ENCODE data around the gene PGGT1B.
A peak's percentile ranks its signal among the peaks of the same experiment; 100 is the strongest.

The PGGT1B gene

GRCh38 chr5:115262321-115263077, at the start of gene PGGT1B:
Gene PGGT1B, minus strand, starts transcription at chr5:115262877. Its CDS starts 26 bp downstream, at chr5:115262851.
- DNase-seq (ENCODE audit: low read depth in 2 of 2) = peak; percentile 46 to 64

- no peak for DNase-seq (ENCODE audit: low read depth in 2 of 2)
Measured at GRCh38 chr5:115309751-115310370, 47.2 kb upstream of the PGGT1B start.

GRCh38 chr5:115308815-115309214, 46.1 kb upstream of the PGGT1B start:
- DNase-seq (ENCODE audit: low read depth in 2 of 2) = no peak

- DNase-seq (ENCODE audit: low read depth in 2 of 2) = no peak
Measured at GRCh38 chr5:115306011-115306536, 43.4 kb upstream of the PGGT1B start.

- DNase-seq (ENCODE audit: low read depth in 2 of 2) = no peak
Measured at GRCh38 chr5:115304496-115304895, 41.8 kb upstream of the PGGT1B start.

GRCh38 chr5:115298811-115299210, 36.1 kb upstream of the PGGT1B start:
- DNase-seq (ENCODE audit: low read depth in 2 of 2) = no peak

GRCh38 chr5:115297031-115297430, 34.4 kb upstream of the PGGT1B start:
- no peak for DNase-seq (ENCODE audit: low read depth in 2 of 2)

- DNase-seq (ENCODE audit: low read depth in 2 of 2) = peak; percentile 53 to 75
Measured at GRCh38 chr5:115296124-115297022, 33.7 kb upstream of the PGGT1B start, which contains the start of gene CCDC112. Gene CCDC112, minus strand, starts transcription at chr5:115296654. Its CDS starts 111 bp downstream, at chr5:115296543.

- no peak for DNase-seq (ENCODE audit: low read depth in 2 of 2)
Measured at GRCh38 chr5:115295777-115296123, 33.1 kb upstream of the PGGT1B start.

GRCh38 chr5:115291397-115291796, 28.7 kb upstream of the PGGT1B start:
- no peak for DNase-seq (ENCODE audit: low read depth in 2 of 2)

- no peak for DNase-seq (ENCODE audit: low read depth in 2 of 2)
Measured at GRCh38 chr5:115289104-115289503, 26.4 kb upstream of the PGGT1B start.

GRCh38 chr5:115284021-115284420, 21.3 kb upstream of the PGGT1B start:
- DNase-seq (ENCODE audit: low read depth in 2 of 2) = no peak

GRCh38 chr5:115282131-115282530, 19.5 kb upstream of the PGGT1B start:
- no peak for DNase-seq (ENCODE audit: low read depth in 2 of 2)

- DNase-seq (ENCODE audit: low read depth in 2 of 2) = no peak
Measured at GRCh38 chr5:115274584-115274983, 11.9 kb upstream of the PGGT1B start.

- no peak for DNase-seq (ENCODE audit: low read depth in 2 of 2)
Measured at GRCh38 chr5:115272297-115272958, 9.8 kb upstream of the PGGT1B start.

GRCh38 chr5:115271295-115272050, 8.8 kb upstream of the PGGT1B start:
- DNase-seq (ENCODE audit: low read depth in 2 of 2) = no peak

- no peak for DNase-seq (ENCODE audit: low read depth in 2 of 2)
Measured at GRCh38 chr5:115267617-115268016, 4.9 kb upstream of the PGGT1B start.

GRCh38 chr5:115265220-115265619, 2.5 kb upstream of the PGGT1B start:
- DNase-seq (ENCODE audit: low read depth in 2 of 2) = no peak

GRCh38 chr5:115264786-115265185, 2.1 kb upstream of the PGGT1B start:
- no peak for DNase-seq (ENCODE audit: low read depth in 2 of 2)

GRCh38 chr5:115263078-115263380, 352 bp upstream of the PGGT1B start:
- no peak for DNase-seq (ENCODE audit: low read depth in 2 of 2)

GRCh38 chr5:115262011-115262320, 711 bp downstream of the PGGT1B start:
- no peak for DNase-seq (ENCODE audit: low read depth in 2 of 2)
